B cell (primary cell): ENCODE measurements around the gene ADRA2C.

ENCODE experiments used
- CTCF ChIP-seq: fragments of 200-600 bp; IDR thresholded peaks from one replicate; pipeline ENCODE4 v1.8.0; 2022; ENCODE audit warnings: antibody characterized with exemption, mild to moderate bottlenecking
- EZH2 ChIP-seq: IDR thresholded peaks from 2 replicates; pipeline ENCODE4 v1.6.1; 2012; ENCODE audit warnings: borderline replicate concordance, low read depth, mild to moderate bottlenecking, moderate library complexity, low read length; ENCODE audit not compliant: insufficient read depth, poor library complexity, severe bottlenecking

- TF ChIP-seq CTCF (no peak), EZH2 (no peak)
These were observed 29.9 kb upstream of the ADRA2C start for GRCh38 chr4:3736290-3736689.
